K562 treated with DMSO at 1 percent for 24 hours (cell line): ENCODE measurements around the gene RTP3. TPM values are rescaled to one million over a fixed set of nuclear protein-coding genes. Genes with fewer than 3 reads are reported as not detected.

ENCODE experiments used
- total RNA-seq: library from RNA; unstranded; fragments of 300-600 nt; gene quantifications from 2 replicates; pipeline ENCODE4 v1.2.3, GENCODE V29; 2022; ENCODE audit warnings: low read depth; ENCODE audit not compliant: insufficient read depth

Gene RTP3
- total RNA-seq = not detected in 2 replicates

DNA sequence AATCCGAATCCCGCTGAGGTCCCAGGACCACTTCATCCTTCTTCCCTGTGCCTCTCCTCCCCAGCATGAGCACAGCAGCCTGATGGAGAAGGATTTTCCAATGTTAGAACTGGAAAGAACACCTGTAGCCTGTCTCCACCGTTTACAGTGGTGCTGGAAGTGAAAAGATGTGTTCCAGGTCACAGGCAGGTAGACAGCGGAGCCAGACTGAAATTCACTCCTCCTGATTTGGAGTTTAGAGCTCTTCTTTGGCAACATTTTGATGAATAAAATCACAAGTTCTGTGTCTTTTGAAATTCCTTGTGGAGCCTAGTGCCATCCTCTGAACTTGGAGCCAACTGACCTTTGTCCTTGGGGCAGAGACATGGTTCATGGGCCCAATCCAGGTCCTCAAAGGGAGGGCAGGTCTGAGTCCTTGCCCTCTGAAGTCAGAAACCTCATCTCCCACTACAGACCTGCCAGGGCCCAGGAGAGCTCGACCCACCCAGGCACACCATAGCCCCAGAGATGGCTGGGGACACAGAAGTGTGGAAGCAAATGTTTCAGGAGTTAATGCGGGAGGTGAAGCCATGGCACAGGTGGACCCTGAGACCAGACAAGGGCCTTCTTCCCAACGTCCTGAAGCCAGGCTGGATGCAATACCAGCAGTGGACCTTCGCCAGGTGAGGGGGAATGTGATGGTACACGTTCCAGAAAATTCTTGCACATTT, at the start of gene RTP3:
RTP3 (plus strand) TSS at position 421 of the 710 bp plus-strand sequence; CDS start at position 508, 87 bp downstream.

DNA sequence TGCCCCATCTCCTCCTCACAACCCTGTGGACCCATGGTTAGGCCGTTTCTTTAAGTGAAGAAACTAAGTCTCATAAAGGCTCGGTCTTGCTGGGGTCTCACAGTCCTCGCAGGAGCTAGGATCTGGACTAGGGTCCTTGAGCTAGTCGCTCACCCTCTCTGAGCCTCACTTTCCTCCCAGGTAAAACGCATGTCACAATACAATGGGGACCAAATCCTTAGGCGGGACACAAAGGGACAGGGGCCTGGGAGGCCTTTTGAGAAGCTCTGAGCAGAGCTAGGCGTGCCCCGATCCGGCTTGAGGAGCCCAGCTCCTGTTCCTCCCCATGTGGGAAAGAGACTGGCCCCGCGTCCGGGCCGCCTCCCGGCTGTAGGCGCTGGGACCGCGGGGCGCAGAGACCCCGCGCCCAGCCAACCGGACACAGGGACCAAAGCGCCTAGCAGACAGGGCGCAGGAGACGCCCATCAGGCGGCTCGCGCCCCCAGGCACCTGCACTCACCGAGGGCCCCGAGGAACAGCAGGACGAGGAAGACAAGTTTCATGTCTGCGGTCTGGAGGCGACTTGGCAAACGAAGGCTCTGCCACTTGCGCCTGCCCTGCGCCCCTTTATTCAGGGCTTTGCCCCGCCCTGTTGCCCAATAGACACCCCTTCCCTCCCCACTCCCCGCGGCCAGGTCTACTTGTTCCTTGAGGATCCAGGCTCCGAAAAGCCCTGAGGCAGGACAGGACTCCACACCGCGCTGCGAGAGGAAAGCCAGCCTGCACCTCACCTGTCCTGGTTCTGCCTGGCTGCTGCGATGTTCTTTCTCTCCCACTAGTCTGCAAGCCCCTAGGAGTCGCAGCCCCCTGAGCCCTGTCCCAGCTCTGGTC, 33.2 kb upstream of the RTP3 start, which contains the start of gene LTF:
LTF (minus strand) TSS at position 580 of the 870 bp plus-strand sequence; CDS start at position 542, 38 bp downstream.

Other genes starting within 250 kb of the RTP3 start
- gene CCR2, start 143.9 kb upstream of the RTP3 start, total RNA-seq = not detected in 2 replicates
- gene CCR5, start 127.0 kb upstream of the RTP3 start, total RNA-seq = not detected in 2 replicates
- 16.5 and 19.0 TPM in 2 replicates for gene CCRL2, start 90.7 kb upstream of the RTP3 start, total RNA-seq
- not detected in 2 replicates for gene LTF, start 33.1 kb upstream of the RTP3 start, total RNA-seq
- not detected in 2 replicates for gene LRRC2, start 68.3 kb downstream of the RTP3 start, total RNA-seq
- gene FAM240A, start 114.5 kb downstream of the RTP3 start, total RNA-seq = not detected in 2 replicates
- 0.22 and 0.52 TPM in 2 replicates for gene ALS2CL, start 195.7 kb downstream of the RTP3 start, total RNA-seq
- not detected in 2 replicates for gene TMIE, start 203.4 kb downstream of the RTP3 start, total RNA-seq
- gene PRSS50, start 219.9 kb downstream of the RTP3 start, total RNA-seq = not detected in 2 replicates